ENCODE results near the gene HMCN2. TPM values are rescaled to one million over a fixed set of nuclear protein-coding genes. Genes with fewer than 3 reads are reported as not detected.

HMCN2 gene
- total RNA-seq, 6 donors from 2014 or later, result 0.76 to 7.3 (median 1.5) TPM

DNA sequence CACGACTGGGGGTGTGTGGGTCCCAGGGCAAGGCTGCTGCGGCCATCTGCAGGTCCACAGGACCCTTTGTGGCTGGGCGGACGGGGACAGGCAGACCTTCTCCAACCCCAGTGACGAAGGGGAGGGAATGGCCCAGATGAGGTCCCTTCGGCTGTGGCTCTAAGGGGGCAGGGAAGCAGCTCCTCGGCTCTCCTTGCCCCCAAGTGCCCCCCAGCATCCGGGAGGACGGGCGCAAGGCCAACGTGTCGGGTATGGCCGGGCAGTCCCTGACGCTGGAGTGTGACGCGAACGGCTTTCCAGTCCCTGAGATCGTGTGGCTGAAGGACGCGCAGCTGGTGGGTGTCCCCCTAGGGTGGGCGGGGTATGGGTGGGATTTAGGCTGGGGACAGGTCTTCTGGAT, 82.8 kb downstream of the HMCN2 start:
- Histone ChIP-seq H3K27ac (no peak overlapping the region), H3K36me3 (no peaks in the 10 kb centered on the region), H3K4me1 (no peaks in the 10 kb centered on the region), H3K27me3 (no peaks in the 10 kb centered on the region), H3K4me3 (no peak overlapping the region), H3K9me3 (no peaks in the 10 kb centered on the region)
- ATAC-seq (ENCODE audit: low FRiP score in 2 of 2) (no peak), DNase-seq (peak in 1 of 2 donors; percentile 74)
- 82 to 92% methylated on average over 2 to 20 of the region's 21 CpGs for WGBS, 2 donors
- TF ChIP-seq EP300 (IDR thresholded peaks at IDR 0.05) (no peak), POLR2AphosphoS5 (IDR thresholded peaks at IDR 0.05) (no peak), POLR2A (IDR thresholded peaks at IDR 0.05) (no peak)
- TF ChIP-seq, protein P1, sequence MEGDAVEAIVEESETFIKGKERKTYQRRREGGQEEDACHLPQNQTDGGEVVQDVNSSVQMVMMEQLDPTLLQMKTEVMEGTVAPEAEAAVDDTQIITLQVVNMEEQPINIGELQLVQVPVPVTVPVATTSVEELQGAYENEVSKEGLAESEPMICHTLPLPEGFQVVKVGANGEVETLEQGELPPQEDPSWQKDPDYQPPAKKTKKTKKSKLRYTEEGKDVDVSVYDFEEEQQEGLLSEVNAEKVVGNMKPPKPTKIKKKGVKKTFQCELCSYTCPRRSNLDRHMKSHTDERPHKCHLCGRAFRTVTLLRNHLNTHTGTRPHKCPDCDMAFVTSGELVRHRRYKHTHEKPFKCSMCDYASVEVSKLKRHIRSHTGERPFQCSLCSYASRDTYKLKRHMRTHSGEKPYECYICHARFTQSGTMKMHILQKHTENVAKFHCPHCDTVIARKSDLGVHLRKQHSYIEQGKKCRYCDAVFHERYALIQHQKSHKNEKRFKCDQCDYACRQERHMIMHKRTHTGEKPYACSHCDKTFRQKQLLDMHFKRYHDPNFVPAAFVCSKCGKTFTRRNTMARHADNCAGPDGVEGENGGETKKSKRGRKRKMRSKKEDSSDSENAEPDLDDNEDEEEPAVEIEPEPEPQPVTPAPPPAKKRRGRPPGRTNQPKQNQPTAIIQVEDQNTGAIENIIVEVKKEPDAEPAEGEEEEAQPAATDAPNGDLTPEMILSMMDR (IDR thresholded peaks at IDR 0.05), result no peak

DNA sequence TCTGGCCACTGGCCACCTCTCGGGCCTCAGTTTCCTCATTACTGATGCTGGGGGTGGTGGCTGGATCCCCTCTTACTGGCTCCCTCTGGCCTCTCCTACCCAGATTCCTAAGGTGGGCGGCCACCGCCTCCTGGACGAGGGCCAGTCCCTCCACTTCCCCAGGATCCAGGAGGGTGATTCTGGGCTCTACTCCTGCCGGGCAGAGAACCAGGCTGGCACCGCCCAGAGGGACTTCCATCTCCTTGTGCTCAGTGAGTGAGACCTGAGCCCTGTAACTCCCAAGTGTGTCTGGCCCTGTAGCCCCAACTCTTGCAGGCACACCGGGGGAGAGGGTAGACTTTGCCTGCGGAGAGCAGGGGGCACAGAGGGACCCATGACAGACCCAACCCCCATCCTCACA, 83.3 kb downstream of the HMCN2 start:
- no peaks in the 10 kb centered on the region for H3K36me3 ChIP-seq
- no peaks in the 10 kb centered on the region for H3K4me1 ChIP-seq
- DNase-seq, result peak in 1 of 2 donors; percentile 56
- 62 to 88% methylated on average over 4 to 8 of the region's 8 CpGs for WGBS, 2 donors
- no peak for TF ChIP-seq POLR2AphosphoS5 (IDR thresholded peaks at IDR 0.05)
- TF ChIP-seq, protein P1 (IDR thresholded peaks at IDR 0.05), result no peak
- no peaks in the 10 kb centered on the region for H3K9me3 ChIP-seq
- no peak for ATAC-seq (ENCODE audit: low FRiP score in 2 of 2)
- no peak overlapping the region for H3K4me3 ChIP-seq
- no peak overlapping the region for H3K27ac ChIP-seq
- H3K27me3 ChIP-seq, result no peaks in the 10 kb centered on the region

DNA sequence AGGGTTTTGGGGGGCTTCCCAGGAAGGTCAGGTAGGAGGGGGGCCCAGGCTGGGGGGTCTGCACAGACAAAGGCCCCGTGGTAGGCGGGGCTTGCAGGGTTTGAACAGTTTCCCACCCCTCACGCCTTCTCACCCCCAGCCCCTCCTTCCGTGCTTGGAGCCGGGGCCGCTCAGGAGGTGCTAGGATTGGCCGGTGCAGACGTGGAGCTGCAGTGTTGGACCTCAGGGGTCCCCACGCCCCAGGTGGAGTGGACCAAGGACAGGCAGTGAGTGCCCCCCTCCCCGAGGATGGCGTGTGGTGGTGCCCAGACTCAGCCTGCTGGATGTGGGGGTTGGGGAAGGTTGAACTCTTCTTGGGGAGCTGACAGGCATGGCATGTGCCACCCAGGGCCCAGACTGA, 83.8 kb downstream of the HMCN2 start:
- H3K27ac ChIP-seq, result no peak overlapping the region
- 43 to 48% methylated on average over 6 to 10 of the region's 11 CpGs for WGBS, 2 donors
- no peaks in the 10 kb centered on the region for H3K9me3 ChIP-seq
- H3K27me3 ChIP-seq, result no peaks in the 10 kb centered on the region
- DNase-seq (peak in 1 of 2 donors; percentile 60), ATAC-seq (ENCODE audit: low FRiP score in 2 of 2) (no peak)
- H3K4me1 ChIP-seq, result no peaks in the 10 kb centered on the region
- H3K36me3 ChIP-seq, result no peaks in the 10 kb centered on the region
- no peak for TF ChIP-seq EP300 (IDR thresholded peaks at IDR 0.05)
- TF ChIP-seq POLR2AphosphoS5 (IDR thresholded peaks at IDR 0.05), result no peak
- TF ChIP-seq, protein P1 (IDR thresholded peaks at IDR 0.05), result no peak
- TF ChIP-seq POLR2A (IDR thresholded peaks at IDR 0.05), result no peak
- H3K4me3 ChIP-seq, result no peak overlapping the region

DNA sequence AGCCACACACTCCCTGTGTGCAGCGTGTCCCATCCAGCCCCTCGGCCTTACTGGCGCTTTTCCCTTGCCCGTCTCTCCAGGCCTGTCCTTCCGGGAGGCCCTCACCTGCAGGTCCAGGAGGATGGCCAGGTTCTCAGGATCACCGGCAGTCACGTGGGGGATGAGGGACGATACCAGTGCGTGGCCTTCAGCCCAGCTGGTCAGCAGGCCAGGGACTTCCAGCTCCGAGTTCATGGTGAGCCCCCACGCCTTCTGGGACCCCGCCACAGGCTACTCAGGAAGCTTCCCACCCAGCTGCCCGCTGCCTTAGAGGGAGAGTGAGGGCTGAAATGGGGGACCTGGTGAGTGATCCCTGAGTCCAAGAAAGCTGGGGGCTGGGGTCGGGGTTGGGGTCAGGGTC, 85.8 kb downstream of the HMCN2 start:
- no peaks in the 10 kb centered on the region for H3K9me3 ChIP-seq
- no peaks in the 10 kb centered on the region for H3K4me1 ChIP-seq
- TF ChIP-seq, protein P1 (IDR thresholded peaks at IDR 0.05), result no peak
- no peak for TF ChIP-seq EP300 (IDR thresholded peaks at IDR 0.05)
- no peak for TF ChIP-seq POLR2A (IDR thresholded peaks at IDR 0.05)
- no peak for TF ChIP-seq POLR2AphosphoS5 (IDR thresholded peaks at IDR 0.05)
- H3K27me3 ChIP-seq, result no peaks in the 10 kb centered on the region
- no peak overlapping the region for H3K27ac ChIP-seq
- ATAC-seq (ENCODE audit: low FRiP score in 2 of 2) (no peak), DNase-seq (peak in 1 of 2 donors; percentile 50)
- no peaks in the 10 kb centered on the region for H3K36me3 ChIP-seq
- 90 to 96% methylated on average over 7 to 14 of the region's 14 CpGs for WGBS, 2 donors
- H3K4me3 ChIP-seq, result no peak overlapping the region

DNA sequence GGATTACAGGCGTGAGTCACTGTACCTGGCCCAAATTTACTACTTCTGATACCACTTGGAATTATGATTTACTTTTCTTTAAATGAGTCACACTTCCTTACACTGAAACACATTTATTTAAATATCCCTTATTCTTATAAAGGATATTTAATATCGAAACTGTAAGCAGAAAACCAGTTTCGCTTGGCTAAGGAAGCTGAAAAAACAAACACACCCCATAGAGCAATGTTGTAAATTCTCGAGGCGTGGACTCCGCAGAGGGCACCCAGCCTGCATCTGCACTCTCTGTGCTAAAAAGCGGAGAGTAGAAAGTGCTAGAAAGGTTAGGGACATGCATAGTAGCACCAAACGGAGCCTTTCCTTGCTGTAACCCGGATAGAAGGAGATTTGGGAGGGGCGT, 86.5 kb downstream of the HMCN2 start:
- TF ChIP-seq POLR2A (IDR thresholded peaks at IDR 0.05), result no peak
- TF ChIP-seq POLR2AphosphoS5 (IDR thresholded peaks at IDR 0.05), result no peak
- no peak for TF ChIP-seq EP300 (IDR thresholded peaks at IDR 0.05)
- TF ChIP-seq, protein P1 (IDR thresholded peaks at IDR 0.05), result no peak
- no peak for ATAC-seq (ENCODE audit: low FRiP score in 2 of 2)
- 77 to 83% methylated on average over 10 of the region's 10 CpGs for WGBS, 2 donors

More for the DNA sequence above, 86.5 kb downstream of the HMCN2 start:
- no peak for DNase-seq
- H3K27me3 ChIP-seq, result no peaks in the 10 kb centered on the region
- no peak overlapping the region for H3K4me3 ChIP-seq
- no peaks in the 10 kb centered on the region for H3K9me3 ChIP-seq
- H3K36me3 ChIP-seq, result no peaks in the 10 kb centered on the region
- H3K27ac ChIP-seq, result no peak overlapping the region
- no peaks in the 10 kb centered on the region for H3K4me1 ChIP-seq

All from upper lobe of left lung (tissue), 6 donors.